ENCODE data around the gene ZBTB37.
"Not testable (repeated sequence)": the region's sequence is repeated elsewhere in the genome, so short reads cannot be mapped to it uniquely, and the experiment has no call there.

The ZBTB37 gene

GRCh38 chr1:173914366-173914871 lies 46.2 kb downstream of the ZBTB37 start:
- no peak for FAIRE-seq

DNA sequence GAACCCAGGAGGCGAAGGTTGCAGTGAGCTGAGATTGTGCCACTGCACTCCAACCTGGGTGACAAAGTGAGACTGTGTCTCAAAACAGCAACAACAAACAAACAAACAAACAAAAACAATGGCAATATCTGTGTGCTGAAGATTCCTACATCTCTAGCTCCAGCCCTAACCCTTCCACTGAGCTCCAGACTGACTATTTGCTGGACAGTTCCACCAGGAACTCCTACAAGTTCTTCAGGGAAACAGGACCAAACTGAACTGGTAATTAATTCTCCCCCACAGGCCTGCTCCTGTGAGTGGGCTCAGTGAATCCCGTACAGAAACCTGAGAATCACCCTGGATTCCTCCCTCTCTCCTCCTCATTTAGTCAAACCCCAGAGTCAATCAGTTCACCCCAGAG lies 47.4 kb downstream of the ZBTB37 start:
- FAIRE-seq = no peak

DNA sequence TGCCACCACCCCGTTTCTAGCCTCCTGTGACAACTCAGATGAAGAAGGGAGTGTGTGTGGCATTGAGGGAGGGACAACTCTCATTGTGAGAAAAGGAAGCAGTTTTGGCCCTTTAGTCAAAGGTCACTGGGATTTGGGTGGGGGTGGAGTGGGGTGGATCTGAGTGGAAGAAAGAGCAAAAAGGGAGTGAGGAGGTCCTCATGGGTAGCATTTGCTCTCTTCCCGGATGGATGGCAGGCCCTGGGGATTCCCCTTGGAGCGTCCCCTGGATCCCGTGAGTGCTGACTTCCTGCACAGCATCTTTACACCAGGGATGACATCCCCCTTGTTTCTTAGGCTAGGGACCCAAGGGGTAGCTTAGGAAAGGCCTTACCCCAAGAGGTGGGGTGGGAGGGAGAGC lies 48.5 kb downstream of the ZBTB37 start:
- FAIRE-seq = no peak

DNA sequence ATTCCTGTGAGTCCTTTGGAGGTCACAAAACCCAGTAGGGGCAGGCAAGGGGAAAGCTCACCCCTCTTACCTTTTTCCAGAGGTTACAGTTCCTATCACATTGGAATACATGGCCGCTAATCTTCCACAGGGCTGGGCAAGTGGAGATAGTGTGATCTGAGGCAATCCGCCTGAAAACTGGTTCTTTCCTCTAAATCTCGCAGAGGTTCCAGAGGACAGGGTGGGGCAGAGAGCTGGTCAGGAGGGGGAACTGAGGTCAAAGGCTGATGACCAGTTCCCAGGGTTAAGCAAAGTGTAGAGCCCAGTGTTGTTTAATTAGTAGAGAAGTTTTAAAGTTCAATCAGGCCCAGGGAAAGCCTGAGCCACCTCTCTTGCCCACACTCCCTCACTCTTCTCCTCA lies 49.0 kb downstream of the ZBTB37 start, which contains the start of gene SERPINC1:
SERPINC1 (minus strand) TSS at position 179 of the 400 bp plus-strand sequence; CDS start at position 111, 68 bp downstream.
- no peak for FAIRE-seq

GRCh38 chr1:173917635-173918493 lies 49.7 kb downstream of the ZBTB37 start:
- no peak for FAIRE-seq

DNA sequence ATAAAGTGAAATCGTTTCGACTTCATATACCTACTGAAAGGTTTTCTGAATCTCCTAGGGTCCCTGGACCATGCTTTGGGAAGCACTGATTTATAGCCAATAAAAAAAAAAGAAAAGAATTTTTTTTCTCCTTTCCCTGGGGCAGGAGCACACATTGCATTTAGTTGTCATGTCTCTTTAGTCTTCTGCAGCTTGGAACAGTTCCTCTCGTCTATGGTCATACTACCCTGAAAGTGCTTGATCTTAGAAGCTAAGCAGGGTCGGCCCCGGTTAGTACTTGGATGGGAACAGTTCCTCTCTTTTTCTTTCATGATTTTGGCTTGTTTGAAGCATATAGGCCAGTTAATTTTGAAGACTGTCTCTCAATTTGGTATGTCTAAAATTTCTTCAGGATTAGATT lies 52.7 kb downstream of the ZBTB37 start:
- no peak for FAIRE-seq

GRCh38 chr1:173925306-173926242 lies 57.4 kb downstream of the ZBTB37 start:
- FAIRE-seq = no peak

GRCh38 chr1:173930541-173930940 lies 62.4 kb downstream of the ZBTB37 start:
- FAIRE-seq = not testable (repeated sequence)

DNA sequence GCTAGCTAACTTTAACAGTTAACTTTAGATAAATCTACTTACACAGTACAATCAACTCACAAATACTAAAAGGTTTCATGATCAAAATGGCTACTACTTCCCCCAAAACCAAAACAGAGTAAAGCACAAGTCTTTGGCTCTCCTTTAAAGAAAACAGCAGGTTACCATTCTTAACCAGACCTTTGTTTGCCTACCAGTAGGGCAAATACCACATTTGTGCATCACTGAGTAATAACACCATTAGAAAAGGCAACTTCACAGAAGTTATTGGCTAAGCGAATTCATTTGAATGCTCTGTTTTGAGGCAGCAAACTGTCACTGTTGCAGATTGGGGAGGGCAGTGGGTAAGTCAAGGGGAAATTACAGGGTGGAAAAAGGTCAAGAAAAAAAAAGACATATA lies 66.3 kb downstream of the ZBTB37 start:
- FAIRE-seq = no peak

- no peak for FAIRE-seq
Observed at GRCh38 chr1:173937062-173937461, 68.9 kb downstream of the ZBTB37 start.

GRCh38 chr1:173946380-173946921 lies 78.3 kb downstream of the ZBTB37 start:
- no peak for FAIRE-seq

- no peak for FAIRE-seq
Observed at GRCh38 chr1:173948594-173948993, 80.4 kb downstream of the ZBTB37 start.

All from G401.6 (cell line).